Activated CD4-positive, alpha-beta T cell treated with anti-CD3 and anti-CD28 coated beads for 36 hours (primary cell): ENCODE data around the gene TEKT4. TPM values are rescaled to one million over a fixed set of nuclear protein-coding genes. Genes with fewer than 3 reads are reported as not detected.
"Not testable (repeated sequence)": the region's sequence is repeated elsewhere in the genome, so short reads cannot be mapped to it uniquely, and the experiment has no call there.

ENCODE experiments used
- ATAC-seq: fragments of 200-7000 bp; cut with Tn5 transposase; one replicate; pipeline ENCODE4 v1.10.0; 2021; ENCODE audit warnings: mild to moderate bottlenecking, moderate library complexity
- CTCF ChIA-PET: fragments of 350-600 bp; sonication (Branson Sonifier 250); formaldehyde crosslinking; loops from one replicate; lab custom pipeline; 2021; ENCODE audit warnings: antibody characterized with exemption; lab: Charles Lee
- POLR2A ChIA-PET: fragments of 350-600 bp; sonication (Branson Sonifier 250); formaldehyde crosslinking; loops from one replicate; lab custom pipeline; 2021; ENCODE audit warnings: antibody characterized with exemption, inconsistent platforms; lab: Charles Lee
- DNase-seq: peaks from one replicate; pipeline ENCODE4 v3.0.0-alpha.2; 2020
- H3K27ac Mint-ChIP-seq: one replicate; pipeline ENCODE4 v1.8.0; 2021; ENCODE audit warnings: mixed read lengths
- H3K27me3 Mint-ChIP-seq: one replicate; pipeline ENCODE4 v1.8.0; 2021; ENCODE audit warnings: mixed read lengths
- H3K36me3 Mint-ChIP-seq: one replicate; pipeline ENCODE4 v1.8.0; 2021; ENCODE audit warnings: low read depth, mixed read lengths
- H3K4me1 Mint-ChIP-seq: one replicate; pipeline ENCODE4 v1.8.0; 2021; ENCODE audit warnings: mixed read lengths
- H3K4me3 Mint-ChIP-seq: one replicate; pipeline ENCODE4 v1.8.0; 2021; ENCODE audit warnings: mild to moderate bottlenecking, moderate library complexity, mixed read lengths
- H3K9me3 Mint-ChIP-seq: one replicate; pipeline ENCODE4 v1.8.0; 2021; ENCODE audit warnings: low read depth, mixed read lengths
- intact Hi-C, 2 experiments: fragments of 100-400 bp; cut with DNase I in 1 of 2; cut with micrococcal nuclease in 1 of 2; formaldehyde crosslinking; loops; one replicate each; pipeline versions ENCODE4 v1.14.2 to v1.15.1; 2022 to 2024; cut with DNase I, micrococcal nuclease
- total RNA-seq, 2 experiments: library from RNA; stranded (reverse); gene quantifications; one replicate each; pipeline ENCODE4 v1.2.3, GENCODE V29; 2021

The TEKT4 gene
- total RNA-seq, 2 experiments from 2014 or later: not detected

GRCh38 chr2:94878575-94878974, 7.3 kb downstream of the TEKT4 start:
- CTCF ChIA-PET, DNase-seq, POLR2A ChIA-PET, H3K4me3 Mint-ChIP-seq, H3K27me3 Mint-ChIP-seq, H3K4me1 Mint-ChIP-seq, ATAC-seq, H3K36me3 Mint-ChIP-seq, H3K9me3 Mint-ChIP-seq, H3K27ac Mint-ChIP-seq: not testable (repeated sequence)
- intact Hi-C loops: loop anchor here in 1 of 2 experiments (10.0 kb wide), 1 partner anchor 236 kb away; no protein-coding TSS in a partner anchor

- no peak for DNase-seq
- peaks cover 2% of the 10 kb centered on the region for H3K27me3 Mint-ChIP-seq
- no peak overlapping the region for H3K27ac Mint-ChIP-seq
- ChIA-PET POLR2A (no interaction called here), CTCF (no interaction called here)
- intact Hi-C loops: loop anchor here in 1 of 2 experiments (10.0 kb wide), 1 partner anchor 235 kb away; no protein-coding TSS in a partner anchor
- no peaks in the 10 kb centered on the region for H3K9me3 Mint-ChIP-seq
- H3K4me3 Mint-ChIP-seq: no peak overlapping the region
- H3K4me1 Mint-ChIP-seq: no peaks in the 10 kb centered on the region
- ATAC-seq: no peak
- H3K36me3 Mint-ChIP-seq: no peaks in the 10 kb centered on the region
Observed at GRCh38 chr2:94879314-94879981, 8.2 kb downstream of the TEKT4 start.

- CTCF ChIA-PET: no interaction called here
- no peak for DNase-seq
- ATAC-seq: no peak
- H3K27ac Mint-ChIP-seq: no peak overlapping the region
- H3K4me1 Mint-ChIP-seq: no peaks in the 10 kb centered on the region
- H3K9me3 Mint-ChIP-seq: no peaks in the 10 kb centered on the region
- intact Hi-C loops: loop anchor here in 1 of 2 experiments (10.0 kb wide), 1 partner anchor 235 kb away; no protein-coding TSS in a partner anchor
- POLR2A ChIA-PET: no interaction called here
- H3K27me3 Mint-ChIP-seq: peaks cover 2% of the 10 kb centered on the region
- H3K4me3 Mint-ChIP-seq: no peak overlapping the region
- H3K36me3 Mint-ChIP-seq: no peaks in the 10 kb centered on the region
Observed at GRCh38 chr2:94879982-94880377, 8.8 kb downstream of the TEKT4 start.

DNA sequence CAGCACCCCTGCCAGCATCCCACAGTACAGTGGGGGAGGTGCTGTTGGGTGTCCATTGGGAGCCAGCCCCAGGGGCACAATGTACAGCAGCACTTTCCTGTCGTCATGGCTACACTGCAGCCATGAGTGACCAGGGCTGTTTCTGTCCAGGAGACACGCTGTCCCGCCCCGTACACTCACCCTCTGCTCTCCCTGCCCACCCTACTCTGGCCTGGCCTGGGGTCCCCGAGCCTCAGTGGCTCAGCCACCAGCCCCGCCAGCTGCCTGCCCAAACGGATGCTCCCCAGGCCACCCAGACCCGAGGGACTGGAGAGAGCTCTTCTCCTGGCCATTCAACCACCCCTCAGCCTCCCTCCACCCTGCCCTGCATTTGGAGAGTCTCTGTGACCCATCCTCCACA, 9.3 kb downstream of the TEKT4 start:
- ATAC-seq (no peak), DNase-seq (no peak)
- Mint-ChIP-seq H3K27me3 (peaks cover 2% of the 10 kb centered on the region), H3K4me1 (no peaks in the 10 kb centered on the region), H3K9me3 (no peaks in the 10 kb centered on the region), H3K36me3 (no peaks in the 10 kb centered on the region), H3K4me3 (no peak overlapping the region), H3K27ac (no peak overlapping the region)
- ChIA-PET CTCF (no interaction called here), POLR2A (no interaction called here)
- intact Hi-C loops: no loop called here

GRCh38 chr2:94881070-94881469, 9.8 kb downstream of the TEKT4 start:
- intact Hi-C loops: no loop called here
- H3K36me3 Mint-ChIP-seq: no peaks in the 10 kb centered on the region
- no peak overlapping the region for H3K4me3 Mint-ChIP-seq
- ATAC-seq (no peak), DNase-seq (no peak)
- H3K27ac Mint-ChIP-seq: no peak overlapping the region
- CTCF ChIA-PET: no interaction called here
- no peaks in the 10 kb centered on the region for H3K4me1 Mint-ChIP-seq
- POLR2A ChIA-PET: no interaction called here
- peaks cover 3% of the 10 kb centered on the region for H3K27me3 Mint-ChIP-seq
- no peaks in the 10 kb centered on the region for H3K9me3 Mint-ChIP-seq

GRCh38 chr2:94890234-94890633, 19.0 kb downstream of the TEKT4 start:
- CTCF ChIA-PET: no interaction called here
- POLR2A ChIA-PET: no interaction called here
- Mint-ChIP-seq H3K36me3 (no peaks in the 10 kb centered on the region), H3K4me1 (no peaks in the 10 kb centered on the region), H3K4me3 (no peak overlapping the region), H3K27ac (no peak overlapping the region), H3K9me3 (no peaks in the 10 kb centered on the region), H3K27me3 (peaks cover 18% of the 10 kb centered on the region)
- DNase-seq: no peak
- no peak for ATAC-seq
- intact Hi-C loops: no loop called here

DNA sequence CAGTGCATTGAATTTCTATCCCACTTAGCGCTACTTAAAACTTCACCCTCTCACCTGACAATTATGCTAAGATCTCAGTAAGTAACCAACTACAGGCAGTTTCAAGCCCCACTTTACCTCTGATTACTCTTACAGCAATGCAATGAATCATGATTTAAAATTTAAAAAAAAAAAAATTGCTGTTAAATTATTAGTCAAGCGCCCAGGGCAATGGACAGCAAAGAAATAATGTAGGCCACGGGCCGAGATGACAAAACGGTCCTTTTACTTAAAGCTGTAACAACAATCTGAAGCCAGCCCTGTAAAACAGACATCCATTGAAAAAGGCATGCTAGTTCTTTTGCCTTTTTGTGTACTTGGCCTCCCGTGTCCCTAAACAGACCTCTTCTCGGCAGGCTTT, 24.0 kb downstream of the TEKT4 start:
- H3K9me3 Mint-ChIP-seq, ATAC-seq, CTCF ChIA-PET, H3K36me3 Mint-ChIP-seq, intact Hi-C loops, H3K4me3 Mint-ChIP-seq, POLR2A ChIA-PET, H3K27ac Mint-ChIP-seq, DNase-seq, H3K4me1 Mint-ChIP-seq: not testable (repeated sequence)
- peaks cover 13% of the 10 kb centered on the region for H3K27me3 Mint-ChIP-seq

GRCh38 chr2:94906976-94907375, 35.7 kb downstream of the TEKT4 start:
- intact Hi-C loops, DNase-seq, H3K27ac Mint-ChIP-seq, CTCF ChIA-PET, H3K36me3 Mint-ChIP-seq, H3K4me3 Mint-ChIP-seq, ATAC-seq, H3K4me1 Mint-ChIP-seq, POLR2A ChIA-PET, H3K9me3 Mint-ChIP-seq, H3K27me3 Mint-ChIP-seq: not testable (repeated sequence)

GRCh38 chr2:94923196-94923595, 52.0 kb downstream of the TEKT4 start:
- intact Hi-C loops: no loop called here
- no peaks in the 10 kb centered on the region for H3K4me1 Mint-ChIP-seq
- H3K27me3 Mint-ChIP-seq: peaks cover 14% of the 10 kb centered on the region
- no peak overlapping the region for H3K27ac Mint-ChIP-seq
- ATAC-seq: no peak
- POLR2A ChIA-PET: interaction anchor here (0.7 kb wide), 1 partner anchor 10 kb away, joined by 3 read pairs; no protein-coding TSS in a partner anchor
- peaks cover 3% of the 10 kb centered on the region for H3K9me3 Mint-ChIP-seq
- no peak overlapping the region for H3K4me3 Mint-ChIP-seq
- CTCF ChIA-PET: no interaction called here
- no peaks in the 10 kb centered on the region for H3K36me3 Mint-ChIP-seq
- no peak for DNase-seq

GRCh38 chr2:94924999-94925398, 53.8 kb downstream of the TEKT4 start:
- H3K9me3 Mint-ChIP-seq, H3K27ac Mint-ChIP-seq, POLR2A ChIA-PET, ATAC-seq, DNase-seq, intact Hi-C loops, H3K36me3 Mint-ChIP-seq, H3K4me1 Mint-ChIP-seq, H3K4me3 Mint-ChIP-seq, CTCF ChIA-PET: not testable (repeated sequence)
- H3K27me3 Mint-ChIP-seq: peaks cover 11% of the 10 kb centered on the region
